HG03045 (cell line): ENCODE results near the gene DRGX.

Experiments
- ATAC-seq: cut with Tn5 transposase; IDR thresholded peaks from one replicate; pipeline ENCODE4 v1.9.1; 2021; ENCODE audit warnings: mild to moderate bottlenecking, moderate library complexity; ENCODE audit not compliant: unreplicated experiment

The DRGX gene

GRCh38 chr10:49323171-49323895 lies 72.6 kb downstream of the DRGX start:
- ATAC-seq, result no peak

- ATAC-seq, result no peak
These were observed 73.3 kb downstream of the DRGX start for GRCh38 chr10:49322371-49323170.

GRCh38 chr10:49321021-49321420 lies 74.9 kb downstream of the DRGX start:
- no peak for ATAC-seq

- ATAC-seq, result no peak
These were observed 75.7 kb downstream of the DRGX start for GRCh38 chr10:49320191-49320590.

DNA sequence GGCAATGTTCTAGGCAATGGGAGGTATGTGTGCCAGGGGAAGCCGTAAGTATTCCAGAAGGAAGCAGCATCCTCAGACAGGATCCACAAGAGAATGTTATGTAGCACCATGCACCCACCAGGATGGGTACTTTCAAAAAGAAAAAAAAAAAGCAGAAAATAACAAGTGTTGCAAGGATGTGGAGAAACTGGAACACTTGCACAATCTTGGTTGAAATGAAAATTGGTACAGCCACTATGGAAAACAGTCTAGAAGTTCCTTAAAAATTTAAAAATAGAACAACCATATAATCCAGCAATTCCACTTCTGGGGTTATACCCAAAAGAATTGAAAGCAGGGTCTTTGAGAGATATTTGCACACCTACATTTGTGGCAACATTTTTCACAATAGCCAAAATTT lies 76.7 kb downstream of the DRGX start:
- no peak for ATAC-seq

DNA sequence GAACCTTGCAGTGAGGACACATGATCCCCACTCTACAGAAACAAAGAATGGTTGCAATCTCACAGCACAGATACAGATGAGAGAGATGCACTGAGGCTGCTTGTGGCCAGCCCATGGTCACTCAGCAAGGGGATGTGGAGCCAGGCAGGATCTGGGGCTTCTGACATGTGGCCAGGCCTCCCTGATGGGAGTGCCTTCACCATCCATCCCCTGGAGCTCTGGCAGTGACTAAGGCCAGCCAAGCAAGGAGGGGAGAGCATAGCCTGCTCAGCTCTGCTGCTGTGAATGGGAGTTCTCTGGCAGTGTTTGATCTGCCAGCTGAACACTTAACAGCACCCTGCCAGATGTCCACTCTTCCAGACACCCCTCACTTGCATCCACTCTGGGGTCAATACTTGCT lies 77.1 kb downstream of the DRGX start:
- ATAC-seq, result no peak

DNA sequence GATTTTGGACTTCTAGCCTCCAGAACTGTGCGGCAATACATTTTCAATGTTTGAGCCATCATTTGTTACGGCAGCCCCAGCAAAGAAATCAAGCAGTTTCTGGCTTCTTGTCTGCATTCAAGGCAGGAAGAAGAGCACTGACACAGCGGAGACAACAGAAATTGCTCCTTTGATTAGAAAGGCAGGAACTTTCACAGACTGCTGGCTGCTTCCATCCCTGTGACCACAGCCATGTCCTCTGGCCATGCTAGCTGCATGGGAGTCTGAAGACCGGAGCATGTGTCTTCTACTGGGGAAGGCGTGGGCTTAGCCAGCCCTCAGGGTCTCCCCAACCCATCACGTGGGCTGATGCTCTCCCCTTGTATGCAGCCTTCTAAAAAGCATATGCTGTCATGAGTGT lies 77.9 kb downstream of the DRGX start:
- no peak for ATAC-seq

GRCh38 chr10:49314806-49315205 lies 81.1 kb downstream of the DRGX start:
- no peak for ATAC-seq
